Activated CD8-positive, alpha-beta memory T cell treated with anti-CD3 and anti-CD28 coated beads for 1 hour (primary cell): ENCODE measurements around the gene ATP8A1.
"Not testable (repeated sequence)": the region's sequence is repeated elsewhere in the genome, so short reads cannot be mapped to it uniquely, and the experiment has no call there.

Experiments used
- DNase-seq, 2 donors: peaks; one replicate each; pipeline ENCODE4 v3.0.0-alpha.2; 2020; ENCODE audit warnings: low read depth in 1 of 2; ENCODE audit errors: extremely low read depth in 1 of 2

Gene ATP8A1

GRCh38 chr4:42656944-42657792 lies at the start of gene ATP8A1:
Gene ATP8A1, minus strand, starts transcription at chr4:42657105. Its CDS starts 232 bp downstream, at chr4:42656873.
- DNase-seq: peak; percentile 73 to 91

- no peak for DNase-seq
Observed at GRCh38 chr4:42706086-42706485, 49.2 kb upstream of the ATP8A1 start.

GRCh38 chr4:42703813-42704212 lies 46.9 kb upstream of the ATP8A1 start:
- DNase-seq: no peak

- no peak for DNase-seq
Observed at GRCh38 chr4:42702895-42703294, 46.0 kb upstream of the ATP8A1 start.

GRCh38 chr4:42701780-42702179 lies 44.9 kb upstream of the ATP8A1 start:
- not testable (repeated sequence) for DNase-seq

DNA sequence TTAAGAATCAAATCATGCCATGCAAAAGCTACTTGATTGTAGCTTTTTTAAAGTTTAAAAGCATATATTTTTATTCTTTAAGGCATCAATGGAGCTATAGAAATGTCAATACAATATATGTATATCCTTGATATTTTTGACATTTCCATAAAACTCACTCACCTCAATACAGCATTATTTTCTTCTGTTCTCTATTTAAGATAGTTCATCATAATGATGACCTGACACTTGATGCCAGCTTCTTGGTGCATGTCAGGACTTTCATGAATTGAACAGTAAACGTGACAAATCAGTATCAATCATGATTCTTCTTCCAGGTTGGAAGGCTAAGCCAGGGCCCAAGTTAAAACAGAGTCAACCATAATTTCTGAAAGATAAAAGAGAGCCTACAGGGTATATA lies 33.6 kb upstream of the ATP8A1 start:
- no peak for DNase-seq

DNA sequence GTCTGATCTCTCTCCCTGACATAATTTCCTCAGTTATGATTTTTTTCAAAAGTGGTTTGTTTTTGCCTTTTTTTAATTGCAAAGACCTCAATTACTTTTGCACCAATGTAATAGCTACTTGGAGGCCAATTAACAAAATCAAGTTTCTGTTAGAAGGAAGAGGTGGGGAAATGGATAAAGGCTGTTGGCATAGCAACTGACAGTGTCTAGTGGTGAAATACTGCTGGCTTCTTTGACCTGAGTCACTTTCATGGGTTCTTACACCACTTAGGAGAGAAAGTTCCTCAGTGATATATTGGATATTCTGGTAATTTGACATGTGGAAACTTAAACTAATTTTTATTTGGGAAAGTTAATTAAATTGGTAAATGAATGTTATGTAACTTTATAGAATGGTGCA lies 26.5 kb upstream of the ATP8A1 start:
- no peak for DNase-seq

DNA sequence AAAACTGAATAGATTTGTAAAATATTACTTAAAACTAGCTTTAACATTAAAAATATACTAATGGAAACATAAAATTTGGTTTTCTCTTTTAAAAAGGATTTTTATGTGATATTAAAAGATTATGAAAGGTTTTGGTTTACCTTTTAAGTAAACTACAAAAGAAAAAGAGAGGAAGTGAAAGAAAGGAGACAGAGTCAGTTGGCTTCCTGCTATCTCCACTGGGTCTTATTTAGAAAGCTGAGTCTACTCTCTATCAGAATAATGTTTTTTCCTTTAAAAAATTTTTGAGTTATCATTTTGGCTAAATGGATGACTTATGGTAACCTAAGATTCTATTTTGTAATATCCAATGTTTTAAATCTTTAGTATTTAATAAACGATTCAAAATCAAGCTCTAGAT lies 21.6 kb upstream of the ATP8A1 start:
- no peak for DNase-seq

GRCh38 chr4:42676066-42676951 lies 19.4 kb upstream of the ATP8A1 start:
- no peak for DNase-seq

GRCh38 chr4:42673082-42673425 lies 16.1 kb upstream of the ATP8A1 start:
- DNase-seq: no peak

- DNase-seq: no peak
Observed at GRCh38 chr4:42672359-42673081, 15.6 kb upstream of the ATP8A1 start.

DNA sequence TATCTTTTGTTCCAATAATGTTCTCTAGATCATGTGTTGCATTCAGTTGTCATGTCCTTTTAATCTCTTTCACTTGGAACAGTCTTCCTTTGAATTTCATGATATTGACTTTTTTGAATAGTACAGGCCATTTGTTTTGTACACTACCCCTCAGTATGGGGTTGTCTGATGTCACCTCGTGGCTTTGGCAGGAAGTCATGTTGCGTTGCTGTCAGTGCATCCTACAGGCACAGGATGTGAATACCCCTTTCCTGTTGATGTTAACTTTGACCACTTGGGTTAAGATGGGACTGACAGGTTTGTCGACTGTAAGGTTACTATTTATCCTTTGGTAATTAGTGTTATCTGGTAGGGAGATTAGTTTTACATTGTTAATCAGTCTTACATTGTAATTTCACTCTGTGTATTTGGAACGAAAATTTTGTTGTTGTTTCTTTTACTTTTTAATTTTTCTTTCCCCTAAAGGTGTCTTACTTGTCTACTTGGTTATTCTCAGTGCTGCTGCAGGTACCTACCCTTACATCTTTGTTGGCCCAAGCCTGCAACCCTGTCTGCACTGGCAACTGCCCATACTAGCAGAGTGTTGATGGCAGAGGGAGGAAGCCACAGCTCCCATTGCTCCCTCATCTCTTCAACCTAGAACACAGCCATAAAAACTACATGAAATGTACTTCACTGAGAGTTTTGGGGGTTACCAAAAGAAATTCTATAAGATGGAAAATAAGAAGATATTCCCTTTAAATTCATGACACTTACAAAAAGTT lies 14.7 kb upstream of the ATP8A1 start:
- peak in 1 of 2 donors; percentile 24 for DNase-seq

GRCh38 chr4:42658261-42658660 lies 1.4 kb upstream of the ATP8A1 start:
- no peak for DNase-seq

GRCh38 chr4:42656679-42656943 lies 294 bp downstream of the ATP8A1 start:
- DNase-seq: no peak

DNA sequence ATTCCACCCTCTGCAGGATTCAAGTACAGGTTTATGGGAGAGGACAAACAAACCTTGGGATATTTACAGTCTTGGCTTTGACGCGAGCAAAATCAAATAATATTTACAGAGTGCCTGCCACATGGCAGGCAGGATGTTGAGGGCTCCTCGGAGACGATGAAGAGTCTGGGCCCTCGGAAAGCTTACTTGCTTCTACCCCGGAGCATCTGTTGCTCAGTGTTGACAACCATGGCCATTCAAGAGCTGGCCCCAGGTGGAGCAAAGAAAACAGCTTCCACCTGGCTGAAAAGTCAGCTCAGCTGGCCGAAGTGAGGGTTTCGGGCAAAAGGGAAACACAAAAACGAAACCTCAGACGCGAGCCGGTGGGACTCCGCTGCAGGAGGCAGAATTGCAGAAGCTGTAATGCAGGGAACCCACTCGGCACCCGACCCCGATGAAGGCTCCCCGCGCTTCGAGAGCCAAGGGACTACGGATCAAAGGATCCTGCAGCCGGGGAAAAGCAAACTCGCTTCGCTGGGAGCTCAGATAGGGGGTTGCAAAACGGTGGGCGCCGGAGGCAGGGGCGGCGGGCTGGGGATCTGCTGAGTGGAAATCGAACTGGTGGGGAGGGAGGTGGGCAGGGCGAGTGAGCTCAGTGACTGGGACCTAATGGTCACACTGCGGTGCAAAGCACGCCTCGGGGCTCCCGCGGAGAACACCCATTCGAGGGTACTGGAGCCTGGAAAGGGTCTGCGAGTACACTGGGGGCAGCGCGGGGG lies 805 bp downstream of the ATP8A1 start:
- peak in 1 of 2 donors; percentile 8 for DNase-seq

DNA sequence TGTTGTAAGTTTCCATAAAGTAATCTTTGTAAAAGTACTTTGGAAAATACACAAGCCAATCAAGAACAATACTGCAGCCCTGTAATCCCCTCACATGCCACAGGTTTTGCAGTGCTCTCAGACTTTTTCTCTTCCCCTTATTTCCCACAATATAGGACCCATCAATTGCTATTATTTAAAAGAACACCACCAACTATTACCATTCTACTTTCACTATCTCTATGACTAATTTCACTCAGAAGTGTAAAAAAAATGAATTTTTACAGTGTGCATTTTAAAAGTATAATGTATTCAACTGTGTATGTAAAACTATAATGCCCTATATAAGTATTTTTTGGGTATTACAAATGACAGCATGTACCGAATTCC lies 1.7 kb downstream of the ATP8A1 start:
- no peak for DNase-seq

- DNase-seq: no peak
Observed at GRCh38 chr4:42654631-42655268, 2.2 kb downstream of the ATP8A1 start.

GRCh38 chr4:42653626-42654560 lies 3.0 kb downstream of the ATP8A1 start:
- DNase-seq: no peak
